Osteoblast (primary cell): Measurements from ENCODE around the gene SLC1A7. TPM values are rescaled to one million over a fixed set of nuclear protein-coding genes. Genes with fewer than 3 reads are reported as not detected.

Experiments
- DNase-seq: peaks from one replicate; pipeline ENCODE4 v3.0.0; 2011; ENCODE audit warnings: low spot score, mixed read lengths; ENCODE audit not compliant: insufficient read length; ENCODE audit errors: missing footprints
- H2AFZ ChIP-seq: 2 replicates; pipeline ENCODE4 v1.6.0; 2011; ENCODE audit warnings: mild to moderate bottlenecking, low read length
- H3K27ac ChIP-seq: 2 replicates; pipeline ENCODE4 v1.5.1; 2011; ENCODE audit warnings: mild to moderate bottlenecking, low read depth, low read length, moderate library complexity
- H3K27me3 ChIP-seq: 2 replicates; pipeline ENCODE4 v1.6.0; 2012; ENCODE audit warnings: mild to moderate bottlenecking, control low read depth, inconsistent platforms, low read length, moderate library complexity; ENCODE audit not compliant: insufficient read depth
- H3K36me3 ChIP-seq: 2 replicates; pipeline ENCODE4 v1.5.1; 2011; ENCODE audit warnings: mild to moderate bottlenecking, low read length, control low read depth, moderate library complexity; ENCODE audit not compliant: insufficient read depth
- H3K4me1 ChIP-seq: 2 replicates; pipeline ENCODE4 v1.5.1; 2011; ENCODE audit warnings: mild to moderate bottlenecking, low read length, control low read depth, moderate library complexity; ENCODE audit not compliant: insufficient read depth
- H3K4me2 ChIP-seq: 2 replicates; pipeline ENCODE4 v1.6.0; 2011; ENCODE audit warnings: mild to moderate bottlenecking, low read length; ENCODE audit not compliant: insufficient read depth
- H3K4me3 ChIP-seq: fragments of 200-600 bp; sonication (generic); 3 replicates; pipeline ENCODE4 v1.5.1; 2012; ENCODE audit warnings: mild to moderate bottlenecking, low read length, inconsistent platforms; ENCODE audit not compliant: insufficient read depth
- H3K79me2 ChIP-seq: 2 replicates; pipeline ENCODE4 v1.6.0; 2012; ENCODE audit warnings: mild to moderate bottlenecking, low read length, control low read depth, inconsistent platforms; ENCODE audit not compliant: insufficient read depth
- H3K9me3 ChIP-seq: 2 replicates; pipeline ENCODE4 v1.5.1; 2011; ENCODE audit warnings: low read depth, low read length, control low read depth
- H4K20me1 ChIP-seq: 2 replicates; pipeline ENCODE4 v1.6.0; 2012; ENCODE audit warnings: mild to moderate bottlenecking, low read length, control low read depth; ENCODE audit not compliant: insufficient read depth
- CTCF ChIP-seq: IDR thresholded peaks from 2 replicates; pipeline ENCODE4 v1.5.1; 2011; ENCODE audit warnings: mild to moderate bottlenecking, low read depth, low read length, moderate library complexity; ENCODE audit errors: extremely low read depth
- total RNA-seq: library from RNA; depleted of rRNA; stranded (reverse); fragments of >200 nt; gene quantifications from 2 replicates; pipeline ENCODE4 v1.2.3, GENCODE V29; 2012

Gene SLC1A7
- total RNA-seq, 1 donor = 0.36 TPM

- Histone ChIP-seq H3K4me1 (peaks cover 23% of the 10 kb centered on the region), H3K4me2 (peak overlapping the region; percentile 50), H3K27me3 (no peaks in the 10 kb centered on the region), H3K4me3 (no peak overlapping the region), H3K79me2 (no peaks in the 10 kb centered on the region), H2AFZ (peak overlapping the region; percentile 72), H3K36me3 (no peaks in the 10 kb centered on the region), H3K27ac (no peak overlapping the region), H4K20me1 (no peaks in the 10 kb centered on the region), H3K9me3 (no peaks in the 10 kb centered on the region)
- no peak for TF ChIP-seq CTCF
- no peak for DNase-seq
These were observed 40.3 kb upstream of the SLC1A7 start for GRCh38 chr1:53182716-53183094.

GRCh38 chr1:53182111-53182593 is 39.7 kb upstream of the SLC1A7 start:
- DNase-seq = peak; percentile 92
- peak; percentile 96 for TF ChIP-seq CTCF
- Histone ChIP-seq H3K27me3 (no peaks in the 10 kb centered on the region), H3K4me3 (no peak overlapping the region), H4K20me1 (no peaks in the 10 kb centered on the region), H3K27ac (peak overlapping the region; percentile 22), H3K36me3 (no peaks in the 10 kb centered on the region), H3K4me1 (peaks cover 22% of the 10 kb centered on the region), H3K4me2 (peak overlapping the region; percentile 50), H3K79me2 (no peaks in the 10 kb centered on the region), H2AFZ (peak overlapping the region; percentile 72), H3K9me3 (no peaks in the 10 kb centered on the region)

- no peak for DNase-seq
- Histone ChIP-seq H3K27ac (no peak overlapping the region), H3K27me3 (no peaks in the 10 kb centered on the region), H3K36me3 (no peaks in the 10 kb centered on the region), H3K9me3 (no peaks in the 10 kb centered on the region), H4K20me1 (no peaks in the 10 kb centered on the region), H3K4me1 (peaks cover 32% of the 10 kb centered on the region), H2AFZ (no peak overlapping the region), H3K79me2 (no peaks in the 10 kb centered on the region), H3K4me3 (no peak overlapping the region), H3K4me2 (no peak overlapping the region)
- no peak for TF ChIP-seq CTCF
These were observed 38.5 kb upstream of the SLC1A7 start for GRCh38 chr1:53180951-53181350.

- H3K4me3 ChIP-seq = no peak overlapping the region
- H3K4me1 ChIP-seq = peaks cover 38% of the 10 kb centered on the region
- peak overlapping the region; percentile 49 for H2AFZ ChIP-seq
- no peaks in the 10 kb centered on the region for H3K27me3 ChIP-seq
- no peak overlapping the region for H3K4me2 ChIP-seq
- peak overlapping the region; percentile 9 for H3K27ac ChIP-seq
- H3K9me3 ChIP-seq = no peaks in the 10 kb centered on the region
- DNase-seq = peak; percentile 83
- H3K79me2 ChIP-seq = no peaks in the 10 kb centered on the region
- no peaks in the 10 kb centered on the region for H3K36me3 ChIP-seq
- H4K20me1 ChIP-seq = no peaks in the 10 kb centered on the region
- no peak for TF ChIP-seq CTCF
These were observed 37.8 kb upstream of the SLC1A7 start for GRCh38 chr1:53180226-53180625.
